ENCODE results near the gene NARS2.

DNA sequence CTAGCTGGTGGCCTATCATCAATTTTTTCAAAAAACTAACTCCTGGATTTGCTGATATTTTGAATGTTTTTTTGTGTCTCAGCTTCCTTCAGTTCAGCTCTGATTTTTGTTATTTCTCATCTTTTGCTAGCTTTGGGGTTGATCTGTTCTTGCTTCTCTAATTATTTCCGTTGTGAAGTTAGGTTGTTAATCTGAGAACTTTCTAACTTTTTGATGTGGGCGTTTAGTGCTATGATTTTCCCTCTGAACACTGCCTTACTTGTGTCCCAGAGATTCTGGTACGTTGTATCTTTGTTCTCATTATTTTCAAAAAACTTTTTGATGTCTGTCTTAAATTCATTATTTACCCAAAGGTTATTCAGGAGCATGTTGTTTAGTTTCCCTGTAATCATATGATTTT is 19.1 kb downstream of the NARS2 start:
- TF ChIP-seq EZH2 (IDR thresholded peaks at IDR 0.05; ENCODE audit: borderline replicate concordance, insufficient read depth, low read depth, low read length, poor library complexity, severe bottlenecking), result no peak
- TF ChIP-seq, protein P1, sequence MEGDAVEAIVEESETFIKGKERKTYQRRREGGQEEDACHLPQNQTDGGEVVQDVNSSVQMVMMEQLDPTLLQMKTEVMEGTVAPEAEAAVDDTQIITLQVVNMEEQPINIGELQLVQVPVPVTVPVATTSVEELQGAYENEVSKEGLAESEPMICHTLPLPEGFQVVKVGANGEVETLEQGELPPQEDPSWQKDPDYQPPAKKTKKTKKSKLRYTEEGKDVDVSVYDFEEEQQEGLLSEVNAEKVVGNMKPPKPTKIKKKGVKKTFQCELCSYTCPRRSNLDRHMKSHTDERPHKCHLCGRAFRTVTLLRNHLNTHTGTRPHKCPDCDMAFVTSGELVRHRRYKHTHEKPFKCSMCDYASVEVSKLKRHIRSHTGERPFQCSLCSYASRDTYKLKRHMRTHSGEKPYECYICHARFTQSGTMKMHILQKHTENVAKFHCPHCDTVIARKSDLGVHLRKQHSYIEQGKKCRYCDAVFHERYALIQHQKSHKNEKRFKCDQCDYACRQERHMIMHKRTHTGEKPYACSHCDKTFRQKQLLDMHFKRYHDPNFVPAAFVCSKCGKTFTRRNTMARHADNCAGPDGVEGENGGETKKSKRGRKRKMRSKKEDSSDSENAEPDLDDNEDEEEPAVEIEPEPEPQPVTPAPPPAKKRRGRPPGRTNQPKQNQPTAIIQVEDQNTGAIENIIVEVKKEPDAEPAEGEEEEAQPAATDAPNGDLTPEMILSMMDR (IDR thresholded peaks at IDR 0.05), result no peak

Measured in B cell (primary cell).